ENCODE data around the gene CCNB1. TPM values are rescaled to one million over a fixed set of nuclear protein-coding genes. Genes with fewer than 3 reads are reported as not detected.
"Not testable (repeated sequence)": the region's sequence is repeated elsewhere in the genome, so short reads cannot be mapped to it uniquely, and the experiment has no call there.

Gene CCNB1
- total RNA-seq, 1 donor, result 22.4 TPM

- Histone ChIP-seq H3K27me3 (ENCODE audit: insufficient read depth, low read length) (no peaks in the 10 kb centered on the region), H3K4me1 (ENCODE audit: insufficient read depth, low read length) (peaks cover 23% of the 10 kb centered on the region), H3K27ac (ENCODE audit: low read depth, low read length) (no peak overlapping the region), H3K4me3 (ENCODE audit: insufficient read depth, low read length) (no peak overlapping the region), H3K79me2 (ENCODE audit: insufficient read depth, low read length) (peaks cover 48% of the 10 kb centered on the region), H3K9me3 (ENCODE audit: low read depth, low read length) (no peaks in the 10 kb centered on the region), H2AFZ (ENCODE audit: low read length) (no peak overlapping the region), H3K4me2 (ENCODE audit: insufficient read depth, low read length) (no peak overlapping the region), H3K36me3 (ENCODE audit: insufficient read depth, low read length) (peaks cover 41% of the 10 kb centered on the region), H4K20me1 (ENCODE audit: insufficient read depth, low read length) (no peaks in the 10 kb centered on the region)
- TF ChIP-seq, protein P1, sequence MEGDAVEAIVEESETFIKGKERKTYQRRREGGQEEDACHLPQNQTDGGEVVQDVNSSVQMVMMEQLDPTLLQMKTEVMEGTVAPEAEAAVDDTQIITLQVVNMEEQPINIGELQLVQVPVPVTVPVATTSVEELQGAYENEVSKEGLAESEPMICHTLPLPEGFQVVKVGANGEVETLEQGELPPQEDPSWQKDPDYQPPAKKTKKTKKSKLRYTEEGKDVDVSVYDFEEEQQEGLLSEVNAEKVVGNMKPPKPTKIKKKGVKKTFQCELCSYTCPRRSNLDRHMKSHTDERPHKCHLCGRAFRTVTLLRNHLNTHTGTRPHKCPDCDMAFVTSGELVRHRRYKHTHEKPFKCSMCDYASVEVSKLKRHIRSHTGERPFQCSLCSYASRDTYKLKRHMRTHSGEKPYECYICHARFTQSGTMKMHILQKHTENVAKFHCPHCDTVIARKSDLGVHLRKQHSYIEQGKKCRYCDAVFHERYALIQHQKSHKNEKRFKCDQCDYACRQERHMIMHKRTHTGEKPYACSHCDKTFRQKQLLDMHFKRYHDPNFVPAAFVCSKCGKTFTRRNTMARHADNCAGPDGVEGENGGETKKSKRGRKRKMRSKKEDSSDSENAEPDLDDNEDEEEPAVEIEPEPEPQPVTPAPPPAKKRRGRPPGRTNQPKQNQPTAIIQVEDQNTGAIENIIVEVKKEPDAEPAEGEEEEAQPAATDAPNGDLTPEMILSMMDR (IDR thresholded peaks at IDR 0.05; ENCODE audit: extremely low read depth, low read depth, low read length), result no peak
- DNase-seq (ENCODE audit: insufficient read length, low spot score, missing footprints), result no peak
Observed at GRCh38 chr5:69170969-69171368, 4.0 kb downstream of the CCNB1 start.

DNA sequence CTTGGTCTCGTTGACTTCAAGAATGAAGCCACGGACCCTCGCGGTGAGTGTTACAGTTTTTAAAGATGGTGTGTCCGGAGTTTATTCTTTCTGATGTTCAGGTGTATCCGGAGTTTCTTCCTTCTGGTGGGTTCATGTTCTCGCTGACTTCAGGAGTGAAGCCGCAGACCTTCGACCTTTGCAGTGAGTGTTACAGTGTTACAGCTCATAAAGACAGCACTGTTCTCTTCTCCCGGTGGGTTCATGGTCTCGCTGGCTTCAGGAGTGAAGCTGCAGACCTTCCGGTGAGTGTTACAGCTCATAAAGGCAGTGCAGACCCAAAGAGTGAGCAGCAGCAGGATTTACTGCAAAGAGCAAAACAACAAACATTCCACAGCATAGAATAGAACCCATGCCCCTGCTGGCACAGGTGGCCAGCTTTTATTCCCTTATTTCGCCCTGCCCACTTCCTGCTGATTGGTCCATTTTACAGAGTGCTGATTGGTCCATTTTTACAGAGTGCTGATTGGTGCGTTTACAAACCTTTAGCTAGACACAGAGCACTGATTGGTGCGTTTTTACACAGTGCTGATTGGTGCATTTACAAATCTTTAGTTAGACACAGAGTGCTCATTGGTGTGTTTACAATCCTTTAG is 14.8 kb downstream of the CCNB1 start:
- H3K9me3 ChIP-seq (ENCODE audit: low read depth, low read length); H3K36me3 ChIP-seq (ENCODE audit: insufficient read depth, low read length); H4K20me1 ChIP-seq (ENCODE audit: insufficient read depth, low read length); H3K4me3 ChIP-seq (ENCODE audit: insufficient read depth, low read length); H3K79me2 ChIP-seq (ENCODE audit: insufficient read depth, low read length); H3K4me2 ChIP-seq (ENCODE audit: insufficient read depth, low read length); H2AFZ ChIP-seq (ENCODE audit: low read length); H3K4me1 ChIP-seq (ENCODE audit: insufficient read depth, low read length); DNase-seq (ENCODE audit: insufficient read length, low spot score, missing footprints); H3K27ac ChIP-seq (ENCODE audit: low read depth, low read length); H3K27me3 ChIP-seq (ENCODE audit: insufficient read depth, low read length): not testable (repeated sequence)

- no peaks in the 10 kb centered on the region for H4K20me1 ChIP-seq (ENCODE audit: insufficient read depth, low read length)
- no peaks in the 10 kb centered on the region for H3K27me3 ChIP-seq (ENCODE audit: insufficient read depth, low read length)
- TF ChIP-seq, protein P1 (IDR thresholded peaks at IDR 0.05; ENCODE audit: extremely low read depth, low read depth, low read length), result no peak
- H3K27ac ChIP-seq (ENCODE audit: low read depth, low read length), result no peak overlapping the region
- H3K36me3 ChIP-seq (ENCODE audit: insufficient read depth, low read length), result no peaks in the 10 kb centered on the region
- H3K4me3 ChIP-seq (ENCODE audit: insufficient read depth, low read length), result no peak overlapping the region
- H2AFZ ChIP-seq (ENCODE audit: low read length), result no peak overlapping the region
- no peak overlapping the region for H3K4me2 ChIP-seq (ENCODE audit: insufficient read depth, low read length)
- H3K79me2 ChIP-seq (ENCODE audit: insufficient read depth, low read length), result peaks cover 6% of the 10 kb centered on the region
- no peaks in the 10 kb centered on the region for H3K9me3 ChIP-seq (ENCODE audit: low read depth, low read length)
- no peak for DNase-seq (ENCODE audit: insufficient read length, low spot score, missing footprints)
- H3K4me1 ChIP-seq (ENCODE audit: insufficient read depth, low read length), result peaks cover 5% of the 10 kb centered on the region
Observed at GRCh38 chr5:69184621-69185020, 17.7 kb downstream of the CCNB1 start.

GRCh38 chr5:69187342-69187741 is 20.4 kb downstream of the CCNB1 start:
- no peak overlapping the region for H3K4me2 ChIP-seq (ENCODE audit: insufficient read depth, low read length)
- no peak overlapping the region for H3K4me3 ChIP-seq (ENCODE audit: insufficient read depth, low read length)
- no peaks in the 10 kb centered on the region for H3K9me3 ChIP-seq (ENCODE audit: low read depth, low read length)
- H3K36me3 ChIP-seq (ENCODE audit: insufficient read depth, low read length), result no peaks in the 10 kb centered on the region
- no peaks in the 10 kb centered on the region for H3K27me3 ChIP-seq (ENCODE audit: insufficient read depth, low read length)
- no peak overlapping the region for H2AFZ ChIP-seq (ENCODE audit: low read length)
- no peak for DNase-seq (ENCODE audit: insufficient read length, low spot score, missing footprints)
- TF ChIP-seq, protein P1 (IDR thresholded peaks at IDR 0.05; ENCODE audit: extremely low read depth, low read depth, low read length), result no peak
- H3K79me2 ChIP-seq (ENCODE audit: insufficient read depth, low read length), result peaks cover 6% of the 10 kb centered on the region
- no peak overlapping the region for H3K27ac ChIP-seq (ENCODE audit: low read depth, low read length)
- H3K4me1 ChIP-seq (ENCODE audit: insufficient read depth, low read length), result peaks cover 12% of the 10 kb centered on the region
- H4K20me1 ChIP-seq (ENCODE audit: insufficient read depth, low read length), result no peaks in the 10 kb centered on the region

All from osteoblast (primary cell).